HepG2 (cell line): ENCODE measurements around the gene CEBPB. TPM values are rescaled to one million over a fixed set of nuclear protein-coding genes. Genes with fewer than 3 reads are reported as not detected.

Experiments used
- ARID2 ChIP-seq: sonication (generic); formaldehyde crosslinking; IDR thresholded peaks from 2 replicates; pipeline ENCODE4 v1.8.1; 2022; ENCODE audit warnings: mild to moderate bottlenecking, missing genetic modification reagents, borderline replicate concordance
- ARID3A ChIP-seq: IDR thresholded peaks from 2 replicates; pipeline ENCODE4 v1.6.1; 2012; ENCODE audit warnings: low read depth, low read length, improper control_type of control experiment
- ATF7 ChIP-seq, 2 experiments: fragments of 450-650 bp in 1 of 2; sonication (generic) in 1 of 2; formaldehyde crosslinking in 1 of 2; IDR thresholded peaks; 2 replicates each; pipeline versions ENCODE4 v1.4.0 to v1.6.1; 2016 to 2020; ENCODE audit warnings: antibody characterized with exemption in 1 of 2, mild to moderate bottlenecking in 1 of 2, missing genetic modification reagents in 1 of 2
- CHD4 ChIP-seq: fragments of 200-600 bp; sonication (generic); IDR thresholded peaks from 2 replicates; pipeline ENCODE4 v1.7.0; 2017; ENCODE audit warnings: mild to moderate bottlenecking, low read length, borderline replicate concordance
- FOXM1 ChIP-seq: sonication (generic); formaldehyde crosslinking; IDR thresholded peaks from 2 replicates; pipeline ENCODE4 v1.5.0; 2020; ENCODE audit warnings: missing genetic modification reagents
- HOXA7 ChIP-seq: sonication (generic); formaldehyde crosslinking; IDR thresholded peaks from 2 replicates; pipeline ENCODE4 v1.8.1; 2022; ENCODE audit warnings: mild to moderate bottlenecking, missing genetic modification reagents, moderate library complexity
- KAT8 ChIP-seq: IDR thresholded peaks from 2 replicates; pipeline ENCODE4 v1.6.1; 2016; ENCODE audit warnings: missing genetic modification reagents, missing compliant biosample characterization
- MLLT10 ChIP-seq: sonication (generic); formaldehyde crosslinking; IDR thresholded peaks from 2 replicates; pipeline ENCODE4 v1.4.0; 2020; ENCODE audit warnings: missing genetic modification reagents
- NCOA1 ChIP-seq: sonication (generic); formaldehyde crosslinking; IDR thresholded peaks from 2 replicates; pipeline ENCODE4 v1.9.0; 2021; ENCODE audit warnings: missing genetic modification reagents
- NPAS2 ChIP-seq: sonication (generic); formaldehyde crosslinking; IDR thresholded peaks from 2 replicates; pipeline ENCODE4 v1.8.0; 2022; ENCODE audit warnings: mild to moderate bottlenecking, missing genetic modification reagents, borderline replicate concordance
- RFXANK ChIP-seq: IDR thresholded peaks from 2 replicates; pipeline ENCODE4 v1.6.1; 2016
- YEATS4 ChIP-seq: sonication (generic); formaldehyde crosslinking; IDR thresholded peaks from 2 replicates; pipeline ENCODE4 v1.4.0; 2020; ENCODE audit warnings: missing genetic modification reagents, borderline replicate concordance
- ZBTB25 ChIP-seq: IDR thresholded peaks from 2 replicates; pipeline ENCODE4 v1.6.1; 2018; ENCODE audit warnings: missing genetic modification reagents
- ZNF605 ChIP-seq: sonication (generic); formaldehyde crosslinking; IDR thresholded peaks from 2 replicates; pipeline ENCODE4 v1.8.0; 2022; ENCODE audit warnings: mild to moderate bottlenecking, missing genetic modification reagents
- ZNF644 ChIP-seq: IDR thresholded peaks from 2 replicates; pipeline ENCODE4 v1.6.1; 2016; ENCODE audit warnings: low read depth
- ZNF672 ChIP-seq: sonication (generic); formaldehyde crosslinking; IDR thresholded peaks from 2 replicates; pipeline ENCODE4 v1.8.1; 2022; ENCODE audit warnings: missing genetic modification reagents
- ZNF678 ChIP-seq: sonication (generic); formaldehyde crosslinking; IDR thresholded peaks from 2 replicates; pipeline ENCODE4 v1.4.0; 2020; ENCODE audit warnings: mild to moderate bottlenecking, missing genetic modification reagents
- polyA plus RNA-seq, 8 experiments: library from polyadenylated mRNA; depleted of rRNA in 3 of 8; stranded (reverse) in 7 of 8; unstranded in 1 of 8; fragments of >200 nt; fragmentation: Illumina TruSeq in 4 of 8; extraction: Trizol in 4 of 8; gene quantifications; 2 replicates each; pipeline versions ENCODE4 v1.2.1 to v1.2.3, GENCODE V29; 2011 to 2016; ENCODE audit warnings: low read depth in 4 of 8, missing spikeins in 1 of 8, mixed read lengths in 1 of 8; ENCODE audit not compliant: insufficient read depth in 1 of 8
- total RNA-seq, 5 experiments: library from RNA; depleted of rRNA; stranded (reverse); fragments of >200 nt; fragmentation: Illumina TruSeq; extraction: Trizol; gene quantifications; 2 replicates each; pipeline ENCODE4 v1.2.3, GENCODE V29; 2016; ENCODE audit warnings: low read depth in 1 of 5
- TF ChIP-seq, protein P1 (sequence below): sonication (generic); formaldehyde crosslinking; IDR thresholded peaks from 2 replicates; pipeline ENCODE4 v1.5.0; 2020; ENCODE audit warnings: mild to moderate bottlenecking, missing genetic modification reagents
- TF ChIP-seq, protein P2 (sequence below): IDR thresholded peaks from 2 replicates; pipeline ENCODE4 v1.6.1; 2016
- TF ChIP-seq, protein P3 (sequence below): sonication (generic); formaldehyde crosslinking; IDR thresholded peaks from 2 replicates; pipeline ENCODE4 v1.4.0; 2020; ENCODE audit warnings: missing genetic modification reagents
- TF ChIP-seq, protein P4 (sequence below): sonication (generic); formaldehyde crosslinking; IDR thresholded peaks from 2 replicates; pipeline ENCODE4 v1.4.0; 2020; ENCODE audit warnings: missing genetic modification reagents, borderline replicate concordance

Gene CEBPB
- total and polyA plus RNA-seq, 2 of the 13 experiments (the other 11 are each of a cell fraction or from before 2014, with no cell fraction given), result 18.5 to 28.2 TPM

DNA sequence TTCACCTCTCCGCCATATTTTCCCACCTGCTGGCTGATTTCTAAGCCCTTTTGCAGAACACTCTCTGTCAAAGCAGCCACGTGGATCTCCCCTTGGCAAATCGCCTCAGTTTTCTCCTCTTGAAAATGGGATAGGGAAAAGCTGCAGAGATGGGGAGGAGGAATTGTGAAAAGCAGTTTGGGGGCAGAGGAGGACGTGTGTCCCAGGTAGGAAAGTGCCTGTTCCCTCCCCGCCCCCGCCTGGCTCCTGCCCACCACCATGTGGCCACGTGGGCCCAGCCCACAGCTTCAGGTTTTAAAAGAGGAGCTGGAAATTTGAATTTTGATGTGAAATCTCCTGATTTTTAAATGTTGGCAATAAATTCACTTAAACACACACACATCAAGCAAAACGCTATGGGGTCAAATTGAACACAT lies 3.6 kb upstream of the CEBPB start (continued):
- no peak for TF ChIP-seq ARID3A
- TF ChIP-seq NPAS2 (CRISPR knock-in tag), result no peak
- TF ChIP-seq, protein P1, sequence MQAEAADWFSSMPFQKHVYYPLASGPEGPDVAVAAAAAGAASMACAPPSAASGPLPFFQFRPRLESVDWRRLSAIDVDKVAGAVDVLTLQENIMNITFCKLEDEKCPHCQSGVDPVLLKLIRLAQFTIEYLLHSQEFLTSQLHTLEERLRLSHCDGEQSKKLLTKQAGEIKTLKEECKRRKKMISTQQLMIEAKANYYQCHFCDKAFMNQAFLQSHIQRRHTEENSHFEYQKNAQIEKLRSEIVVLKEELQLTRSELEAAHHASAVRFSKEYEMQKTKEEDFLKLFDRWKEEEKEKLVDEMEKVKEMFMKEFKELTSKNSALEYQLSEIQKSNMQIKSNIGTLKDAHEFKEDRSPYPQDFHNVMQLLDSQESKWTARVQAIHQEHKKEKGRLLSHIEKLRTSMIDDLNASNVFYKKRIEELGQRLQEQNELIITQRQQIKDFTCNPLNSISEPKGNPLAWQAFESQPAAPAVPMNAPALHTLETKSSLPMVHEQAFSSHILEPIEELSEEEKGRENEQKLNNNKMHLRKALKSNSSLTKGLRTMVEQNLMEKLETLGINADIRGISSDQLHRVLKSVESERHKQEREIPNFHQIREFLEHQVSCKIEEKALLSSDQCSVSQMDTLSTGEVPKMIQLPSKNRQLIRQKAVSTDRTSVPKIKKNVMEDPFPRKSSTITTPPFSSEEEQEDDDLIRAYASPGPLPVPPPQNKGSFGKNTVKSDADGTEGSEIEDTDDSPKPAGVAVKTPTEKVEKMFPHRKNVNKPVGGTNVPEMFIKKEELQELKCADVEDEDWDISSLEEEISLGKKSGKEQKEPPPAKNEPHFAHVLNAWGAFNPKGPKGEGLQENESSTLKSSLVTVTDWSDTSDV (CRISPR knock-in tag), result no peak
- no peak for TF ChIP-seq YEATS4 (CRISPR knock-in tag)
- TF ChIP-seq ZNF605 (CRISPR knock-in tag), result peak; percentile 86; the same call in 1 of the 2 replicates
- no peak for TF ChIP-seq KAT8 (CRISPR knock-in tag)
- TF ChIP-seq ZNF672 (CRISPR knock-in tag), result no peak
- peak; percentile 56; the same call in 1 of the 2 replicates for TF ChIP-seq ZNF678 (CRISPR knock-in tag)
- no peak for TF ChIP-seq ZNF644 (CRISPR knock-in tag)
- no peak for TF ChIP-seq HOXA7
- no peak; the same call in 1 of the 2 replicates for TF ChIP-seq ARID2 (CRISPR knock-in tag)
- TF ChIP-seq MLLT10, result no peak
- TF ChIP-seq, protein P2, sequence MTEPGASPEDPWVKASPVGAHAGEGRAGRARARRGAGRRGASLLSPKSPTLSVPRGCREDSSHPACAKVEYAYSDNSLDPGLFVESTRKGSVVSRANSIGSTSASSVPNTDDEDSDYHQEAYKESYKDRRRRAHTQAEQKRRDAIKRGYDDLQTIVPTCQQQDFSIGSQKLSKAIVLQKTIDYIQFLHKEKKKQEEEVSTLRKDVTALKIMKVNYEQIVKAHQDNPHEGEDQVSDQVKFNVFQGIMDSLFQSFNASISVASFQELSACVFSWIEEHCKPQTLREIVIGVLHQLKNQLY (CRISPR knock-in tag), result peak; percentile 19; the same call in 1 of the 2 replicates
- TF ChIP-seq ZBTB25 (CRISPR knock-in tag), result no peak
- TF ChIP-seq FOXM1 (CRISPR knock-in tag), result no peak
- no peak for TF ChIP-seq ATF7 (IDR thresholded peaks at IDR 0.05)
- TF ChIP-seq ATF7 (CRISPR knock-in tag; IDR thresholded peaks at IDR 0.05), result no peak
- TF ChIP-seq CHD4, result 0 out of 2 replicates have a peak, but pooled peaks have one; percentile 28
- TF ChIP-seq NCOA1 (CRISPR knock-in tag), result no peak
- TF ChIP-seq, protein P3, sequence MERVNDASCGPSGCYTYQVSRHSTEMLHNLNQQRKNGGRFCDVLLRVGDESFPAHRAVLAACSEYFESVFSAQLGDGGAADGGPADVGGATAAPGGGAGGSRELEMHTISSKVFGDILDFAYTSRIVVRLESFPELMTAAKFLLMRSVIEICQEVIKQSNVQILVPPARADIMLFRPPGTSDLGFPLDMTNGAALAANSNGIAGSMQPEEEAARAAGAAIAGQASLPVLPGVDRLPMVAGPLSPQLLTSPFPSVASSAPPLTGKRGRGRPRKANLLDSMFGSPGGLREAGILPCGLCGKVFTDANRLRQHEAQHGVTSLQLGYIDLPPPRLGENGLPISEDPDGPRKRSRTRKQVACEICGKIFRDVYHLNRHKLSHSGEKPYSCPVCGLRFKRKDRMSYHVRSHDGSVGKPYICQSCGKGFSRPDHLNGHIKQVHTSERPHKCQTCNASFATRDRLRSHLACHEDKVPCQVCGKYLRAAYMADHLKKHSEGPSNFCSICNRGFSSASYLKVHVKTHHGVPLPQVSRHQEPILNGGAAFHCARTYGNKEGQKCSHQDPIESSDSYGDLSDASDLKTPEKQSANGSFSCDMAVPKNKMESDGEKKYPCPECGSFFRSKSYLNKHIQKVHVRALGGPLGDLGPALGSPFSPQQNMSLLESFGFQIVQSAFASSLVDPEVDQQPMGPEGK (CRISPR knock-in tag), result no peak
- TF ChIP-seq, protein P4, sequence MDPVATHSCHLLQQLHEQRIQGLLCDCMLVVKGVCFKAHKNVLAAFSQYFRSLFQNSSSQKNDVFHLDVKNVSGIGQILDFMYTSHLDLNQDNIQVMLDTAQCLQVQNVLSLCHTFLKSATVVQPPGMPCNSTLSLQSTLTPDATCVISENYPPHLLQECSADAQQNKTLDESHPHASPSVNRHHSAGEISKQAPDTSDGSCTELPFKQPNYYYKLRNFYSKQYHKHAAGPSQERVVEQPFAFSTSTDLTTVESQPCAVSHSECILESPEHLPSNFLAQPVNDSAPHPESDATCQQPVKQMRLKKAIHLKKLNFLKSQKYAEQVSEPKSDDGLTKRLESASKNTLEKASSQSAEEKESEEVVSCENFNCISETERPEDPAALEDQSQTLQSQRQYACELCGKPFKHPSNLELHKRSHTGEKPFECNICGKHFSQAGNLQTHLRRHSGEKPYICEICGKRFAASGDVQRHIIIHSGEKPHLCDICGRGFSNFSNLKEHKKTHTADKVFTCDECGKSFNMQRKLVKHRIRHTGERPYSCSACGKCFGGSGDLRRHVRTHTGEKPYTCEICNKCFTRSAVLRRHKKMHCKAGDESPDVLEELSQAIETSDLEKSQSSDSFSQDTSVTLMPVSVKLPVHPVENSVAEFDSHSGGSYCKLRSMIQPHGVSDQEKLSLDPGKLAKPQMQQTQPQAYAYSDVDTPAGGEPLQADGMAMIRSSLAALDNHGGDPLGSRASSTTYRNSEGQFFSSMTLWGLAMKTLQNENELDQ, result no peak
- TF ChIP-seq RFXANK (CRISPR knock-in tag), result no peak
